GM04504 (cell line): ENCODE results near the gene BRMS1.
"Not testable (repeated sequence)": the region's sequence is repeated elsewhere in the genome, so short reads cannot be mapped to it uniquely, and the experiment has no call there.

ENCODE experiments used
- DNase-seq: peaks from one replicate; pipeline ENCODE4 v3.0.0-alpha.2; 2012; ENCODE audit warnings: low read depth

The BRMS1 gene

GRCh38 chr11:66363187-66363601 lies 18.3 kb upstream of the BRMS1 start:
- DNase-seq, result no peak

GRCh38 chr11:66362481-66363147 lies 17.7 kb upstream of the BRMS1 start:
- no peak for DNase-seq

- no peak for DNase-seq
These were observed 16.6 kb upstream of the BRMS1 start for GRCh38 chr11:66361502-66361941.

- no peak for DNase-seq
These were observed 15.6 kb upstream of the BRMS1 start for GRCh38 chr11:66360406-66361073.

- DNase-seq, result no peak
These were observed 14.8 kb upstream of the BRMS1 start for GRCh38 chr11:66359662-66360087.

- DNase-seq, result not testable (repeated sequence)
These were observed 5.8 kb upstream of the BRMS1 start for GRCh38 chr11:66350560-66351235.

- DNase-seq, result no peak
These were observed 4.1 kb upstream of the BRMS1 start for GRCh38 chr11:66349084-66349386.

GRCh38 chr11:66347425-66348276 lies 2.7 kb upstream of the BRMS1 start, which contains the start of gene B4GAT1:
TSS of gene B4GAT1 (minus strand) at chr11:66347629. CDS start at chr11:66347545, 84 bp downstream.
- peak; percentile 78 for DNase-seq

GRCh38 chr11:66346476-66347424 lies 1.8 kb upstream of the BRMS1 start:
- DNase-seq, result no peak

GRCh38 chr11:66345316-66345649 lies 379 bp upstream of the BRMS1 start:
- DNase-seq, result no peak

- no peak for DNase-seq
These were observed 1.7 kb downstream of the BRMS1 start for GRCh38 chr11:66343176-66343575.

- no peak for DNase-seq
These were observed 3.3 kb downstream of the BRMS1 start for GRCh38 chr11:66341502-66342126.

- DNase-seq, result no peak
These were observed 4.1 kb downstream of the BRMS1 start for GRCh38 chr11:66340596-66341501.

- no peak for DNase-seq
These were observed 5.0 kb downstream of the BRMS1 start for GRCh38 chr11:66339686-66340483.

GRCh38 chr11:66339162-66339675 lies 5.7 kb downstream of the BRMS1 start:
- DNase-seq, result no peak

GRCh38 chr11:66338276-66339161 lies 6.4 kb downstream of the BRMS1 start:
- DNase-seq, result no peak

GRCh38 chr11:66337103-66337899 lies 7.6 kb downstream of the BRMS1 start:
- DNase-seq, result no peak
